Amniotic stem cell (primary cell): ENCODE data around the gene COL4A2.

Experiments
- DNase-seq: peaks from one replicate; lab custom pipeline; 2025; lab: John Stamatoyannopoulos, UW

Gene COL4A2

GRCh38 chr13:110498327-110498726 lies 191.2 kb downstream of the COL4A2 start:
- DNase-seq = no peak

- no peak for DNase-seq
Measured at GRCh38 chr13:110498765-110499164, 191.7 kb downstream of the COL4A2 start.

GRCh38 chr13:110499621-110500281 lies 192.7 kb downstream of the COL4A2 start:
- peak; percentile 11 for DNase-seq

- DNase-seq = no peak
Measured at GRCh38 chr13:110500341-110500740, 193.3 kb downstream of the COL4A2 start.

- DNase-seq = no peak
Measured at GRCh38 chr13:110501188-110501587, 194.1 kb downstream of the COL4A2 start.

- DNase-seq = no peak
Measured at GRCh38 chr13:110503037-110503901, 196.2 kb downstream of the COL4A2 start.

- no peak for DNase-seq
Measured at GRCh38 chr13:110503979-110504499, 197.0 kb downstream of the COL4A2 start.

- DNase-seq = no peak
Measured at GRCh38 chr13:110505594-110505993, 198.5 kb downstream of the COL4A2 start.

- DNase-seq = no peak
Measured at GRCh38 chr13:110506396-110506795, 199.3 kb downstream of the COL4A2 start.

GRCh38 chr13:110506859-110507566 lies 199.9 kb downstream of the COL4A2 start:
- DNase-seq = no peak

- DNase-seq = no peak
Measured at GRCh38 chr13:110507678-110508381, 200.7 kb downstream of the COL4A2 start.

GRCh38 chr13:110509478-110509926 lies 202.4 kb downstream of the COL4A2 start:
- DNase-seq = no peak

- no peak for DNase-seq
Measured at GRCh38 chr13:110509971-110510786, 203.1 kb downstream of the COL4A2 start.

GRCh38 chr13:110511509-110512181 lies 204.6 kb downstream of the COL4A2 start:
- DNase-seq = no peak

- no peak for DNase-seq
Measured at GRCh38 chr13:110512198-110512740, 205.2 kb downstream of the COL4A2 start.

- DNase-seq = no peak
Measured at GRCh38 chr13:110516500-110516899, 209.4 kb downstream of the COL4A2 start.

GRCh38 chr13:110517505-110518225 lies 210.6 kb downstream of the COL4A2 start:
- DNase-seq = no peak

GRCh38 chr13:110518226-110518525 lies 211.1 kb downstream of the COL4A2 start:
- DNase-seq = no peak

- DNase-seq = no peak
Measured at GRCh38 chr13:110518571-110518970, 211.5 kb downstream of the COL4A2 start.

- DNase-seq = no peak
Measured at GRCh38 chr13:110519046-110519445, 212.0 kb downstream of the COL4A2 start.
